GM12878 (cell line): ENCODE data around the gene ARSI.

Experiments used
- CHD2 ChIP-seq: IDR thresholded peaks from 2 replicates; pipeline ENCODE4 v1.6.1; 2011; ENCODE audit warnings: low read depth, low read length, improper control_type of control experiment, borderline replicate concordance
- TARDBP ChIP-seq: IDR thresholded peaks from 2 replicates; pipeline ENCODE4 v1.6.1; 2016; ENCODE audit warnings: borderline replicate concordance

GRCh38 chr5:150335778-150336177 lies 33.1 kb upstream of the ARSI start:
- no peak for TF ChIP-seq CHD2
- TF ChIP-seq TARDBP, result no peak
